Endothelial cell of umbilical vein (primary cell): ENCODE measurements around the gene C15orf62. TPM values are rescaled to one million over a fixed set of nuclear protein-coding genes. Genes with fewer than 3 reads are reported as not detected.

Experiments used
- Bru-seq: library from RNA; stranded (reverse); fragments of 400-500 nt; gene quantifications from one replicate; lab custom pipeline; 2021; lab: Mats Ljungman, UMichigan
- BruChase-seq, 2 experiments: library from RNA; stranded (reverse); fragments of 400-500 nt; gene quantifications; one replicate each; lab custom pipeline; 2021; lab: Mats Ljungman, UMichigan
- BruUV-seq: library from RNA; stranded (reverse); fragments of 400-500 nt; replicated peaks from 2 replicates; lab custom pipeline; 2021; lab: Mats Ljungman, UMichigan
- CTCF ChIA-PET: fragments of 300-600, 350-600 bp; sonication (Branson Sonifier 250); formaldehyde crosslinking; loops from one replicate; lab custom pipeline; 2021; ENCODE audit warnings: antibody characterized with exemption, inconsistent platforms; lab: Charles Lee
- POLR2A ChIA-PET: fragments of 300-600, 350-600 bp; sonication (Branson Sonifier 250); formaldehyde crosslinking; loops from one replicate; lab custom pipeline; 2021; ENCODE audit warnings: antibody characterized with exemption, inconsistent platforms; lab: Charles Lee
- DNase-seq: peaks from one replicate; pipeline ENCODE4 v3.0.0-alpha.2; 2011; ENCODE audit warnings: low read depth, low spot score
- FAIRE-seq: peaks from 2 replicates; lab custom pipeline; 2011; peaks lifted over from hg19 to GRCh38; lab: Jason Lieb, UNC
- H2AFZ ChIP-seq: 2 replicates; pipeline ENCODE4 v1.6.0; 2012; ENCODE audit warnings: low read depth, low read length, control low read depth, inconsistent platforms
- H3K27ac ChIP-seq: 2 replicates; pipeline ENCODE4 v1.5.1; 2011; ENCODE audit warnings: low read depth, mild to moderate bottlenecking, control low read depth, low read length, moderate library complexity; ENCODE audit not compliant: insufficient read depth
- H3K27me3 ChIP-seq, 2 experiments: 2 replicates each; pipeline versions ENCODE4 v1.6.0 to v1.6.1; 2011; ENCODE audit warnings: low read length in 2 of 2, mixed read lengths in 1 of 2; ENCODE audit not compliant: control insufficient read depth in 2 of 2, insufficient read depth in 2 of 2
- H3K36me3 ChIP-seq, 2 experiments: 2 replicates in 1 of 2; 3 replicates in 1 of 2; pipeline ENCODE4 v1.5.1; 2011; ENCODE audit warnings: low read length in 2 of 2, mild to moderate bottlenecking in 1 of 2, moderate library complexity in 1 of 2; ENCODE audit not compliant: control insufficient read depth in 2 of 2, insufficient read depth in 2 of 2; ENCODE audit errors: extremely low read depth in 1 of 2
- H3K4me1 ChIP-seq: 3 replicates; pipeline ENCODE4 v1.5.1; 2011; ENCODE audit warnings: mild to moderate bottlenecking, low read length; ENCODE audit not compliant: control insufficient read depth, insufficient read depth; ENCODE audit errors: extremely low read depth
- H3K4me2 ChIP-seq: 2 replicates; pipeline ENCODE4 v1.6.1; 2011; ENCODE audit warnings: low read length, control low read depth, mixed read lengths; ENCODE audit not compliant: insufficient read depth
- H3K4me3 ChIP-seq, 3 experiments: fragments of 200-600 bp in 1 of 3; sonication (generic), shearing (Covaris generic) in 1 of 3; replicated peaks in 1 of 3; 2 replicates each; pipeline ENCODE4 v1.5.1; 2011 to 2016; ENCODE audit warnings: control low read depth in 3 of 3, low read length in 3 of 3, mild to moderate bottlenecking in 2 of 3, inconsistent platforms in 1 of 3, low read depth in 1 of 3, moderate library complexity in 1 of 3; ENCODE audit not compliant: insufficient read depth in 1 of 3
- H3K79me2 ChIP-seq: 2 replicates; pipeline ENCODE4 v1.6.0; 2012; ENCODE audit warnings: low read length, inconsistent platforms; ENCODE audit not compliant: control insufficient read depth, insufficient read depth
- H3K9ac ChIP-seq: replicated peaks from 2 replicates; pipeline ENCODE3; 2011; ENCODE audit warnings: low read length, control low read depth; ENCODE audit not compliant: insufficient read depth; ENCODE audit errors: extremely low read depth
- H3K9me1 ChIP-seq: replicated peaks from 3 replicates; pipeline ENCODE4 v1.6.0; 2011; ENCODE audit warnings: mild to moderate bottlenecking, low read length; ENCODE audit not compliant: control insufficient read depth, insufficient read depth; ENCODE audit errors: extremely low read depth
- H3K9me3 ChIP-seq: replicated peaks from 2 replicates; pipeline ENCODE4 v1.5.1; 2012; ENCODE audit warnings: low read length, inconsistent platforms; ENCODE audit not compliant: control insufficient read depth, insufficient read depth
- H4K20me1 ChIP-seq: replicated peaks from 2 replicates; pipeline ENCODE3; 2011; ENCODE audit warnings: mild to moderate bottlenecking, low read length; ENCODE audit not compliant: control insufficient read depth, insufficient read depth; ENCODE audit errors: extremely low read depth
- FOS ChIP-seq: IDR thresholded peaks from 2 replicates; pipeline ENCODE4 v1.6.1; 2011; ENCODE audit warnings: mild to moderate bottlenecking, low read length, moderate library complexity, borderline replicate concordance; ENCODE audit not compliant: insufficient read depth
- JUN ChIP-seq: IDR thresholded peaks from 2 replicates; pipeline ENCODE4 v1.6.1; 2011; ENCODE audit warnings: borderline replicate concordance, low read depth; ENCODE audit not compliant: insufficient read length, insufficient read depth
- POLR2AphosphoS5 ChIP-seq: IDR thresholded peaks from 2 replicates; pipeline ENCODE4 v1.6.1; 2012; ENCODE audit warnings: low read depth, mild to moderate bottlenecking, control low read depth, low read length, moderate library complexity; ENCODE audit not compliant: insufficient read depth
- dilution Hi-C: fragments of 300-500 bp; cut with MboI; formaldehyde crosslinking; loops from one replicate; pipeline ENCODE4 v1.15.0; 2019; ENCODE audit warnings: low sequenced_read_pairs; ENCODE audit not compliant: extremely low pct_ligation_motif_present
- intact Hi-C: fragments of 100-400 bp; cut with micrococcal nuclease; formaldehyde crosslinking; loops from one replicate; pipeline ENCODE4 v1.10.0; 2022
- long read RNA-seq: library from polyadenylated mRNA; stranded (forward); transcript quantifications from one replicate; pipeline ENCODE4 v2.0.0, GENCODE V29; 2021
- polyA minus RNA-seq, 3 experiments: library from RNA; depleted of rRNA, polyadenylated mRNA; stranded (reverse); fragments of >200 nt; gene quantifications; 1 replicate in 1 of 3; 2 replicates in 2 of 3; pipeline ENCODE4 v1.2.3, GENCODE V29; 2011
- polyA plus RNA-seq, 4 experiments: library from polyadenylated mRNA; depleted of rRNA in 3 of 4; stranded (reverse) in 3 of 4; unstranded in 1 of 4; fragments of >200 nt; gene quantifications; 2 replicates each; pipeline versions ENCODE4 v1.2.1 to v1.2.3, GENCODE V29; 2011 to 2012; ENCODE audit warnings: missing spikeins in 1 of 4
- total RNA-seq: library from RNA; stranded (reverse); gene quantifications from 2 replicates; pipeline ENCODE4 v1.2.3, GENCODE V29; 2021
- TF ChIP-seq, protein P1 (sequence below): IDR thresholded peaks from 2 replicates; pipeline ENCODE4 v1.6.1; 2011; ENCODE audit not compliant: insufficient read depth, insufficient read length

Gene C15orf62, protein sequence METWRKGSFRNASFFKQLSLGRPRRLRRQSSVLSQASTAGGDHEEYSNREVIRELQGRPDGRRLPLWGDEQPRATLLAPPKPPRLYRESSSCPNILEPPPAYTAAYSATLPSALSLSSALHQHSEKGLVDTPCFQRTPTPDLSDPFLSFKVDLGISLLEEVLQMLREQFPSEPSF
- total RNA-seq (0.38 and 0.44 TPM in 2 replicates), polyA plus RNA-seq (0.12 and 0.16 TPM in 2 replicates), polyA minus RNA-seq (0.19 TPM in 1 of 2 replicates, not detected in the other), Bru-seq, nascent RNA (percentile 25 among the genes with signal in this experiment), BruChase-seq, experiment 1, labeled RNA remaining after a 6-hour chase (percentile 38 among the genes with signal in this experiment), BruChase-seq, experiment 2, labeled RNA remaining after a 2-hour chase (percentile 32 among the genes with signal in this experiment)
- polyA plus RNA-seq (2011; cell fraction: cytosol; rRNA removed), result 0.08 and 0.11 TPM in 2 replicates
- polyA plus RNA-seq (2011; cell fraction: nucleus; rRNA removed), result 0.12 and 0.15 TPM in 2 replicates
- polyA plus RNA-seq (2012), result 0.55 and 0.58 TPM in 2 replicates
- 1.2 TPM for polyA minus RNA-seq (2011; cell fraction: cytosol; rRNA and poly(A)+ RNA removed)
- polyA minus RNA-seq (2011; cell fraction: nucleus; rRNA and poly(A)+ RNA removed), result not detected in 2 replicates
- long read RNA-seq, result 0 reads

DNA sequence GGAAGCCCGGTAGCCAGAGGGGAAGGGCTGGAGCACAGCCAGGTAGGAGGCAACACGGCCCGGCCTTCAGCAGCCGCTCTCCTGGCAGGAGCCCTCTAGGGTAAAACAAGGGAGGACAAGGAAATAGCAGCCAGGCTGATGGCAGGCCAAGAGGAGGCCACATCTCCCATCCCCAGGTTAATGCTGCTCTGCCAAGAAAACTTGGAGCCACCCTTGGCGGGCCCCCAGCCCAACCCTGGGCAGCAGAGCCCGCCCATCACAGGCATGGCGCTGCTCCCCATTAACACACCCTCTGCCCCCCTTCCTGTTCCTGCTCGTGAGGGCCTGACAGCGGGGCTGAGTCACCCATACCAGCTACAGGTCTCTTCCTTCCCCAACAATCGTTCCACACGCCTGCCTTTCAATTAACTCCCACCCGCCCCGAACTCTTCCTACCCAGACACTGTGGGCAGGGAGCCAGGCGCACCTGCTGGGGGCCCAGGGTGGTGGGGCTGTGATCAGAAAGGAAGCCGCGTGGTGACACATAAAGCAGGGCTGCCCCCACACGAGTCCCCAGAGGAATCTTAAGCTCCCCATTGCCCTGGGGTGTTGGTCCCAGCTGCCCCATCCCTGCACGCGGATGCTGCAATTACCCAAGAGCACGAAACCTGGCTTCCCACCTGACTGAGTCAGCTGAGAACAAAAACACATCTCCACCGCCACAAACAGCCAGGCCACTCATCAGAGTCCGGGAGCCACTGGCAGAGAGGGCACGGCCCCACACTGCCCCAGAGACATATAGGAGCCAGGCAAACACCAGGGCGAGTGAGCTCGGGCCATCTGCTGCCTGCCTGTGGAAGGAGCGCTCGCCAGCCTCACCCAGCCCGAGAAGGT, at the start of gene C15orf62:
C15orf62 (plus strand) TSS at position 707 of the 873 bp plus-strand sequence. CDS start 516 bp downstream, outside the sequence.
- Histone ChIP-seq H3K4me3 (no peak within 1 kb of the TSS), H3K9me1 (no peaks in the 10 kb centered on the region), H3K36me3 (peaks cover 0 to 12% of the 10 kb centered on the region in 2 experiments), H3K27ac (peak within 1 kb of the TSS; percentile 46), H3K27me3 (no peaks in the 10 kb centered on the region), H3K4me2 (peak within 1 kb of the TSS; percentile 57), H2AFZ (peak within 1 kb of the TSS; percentile 57), H4K20me1 (no peaks in the 10 kb centered on the region), H3K9me3 (no peaks in the 10 kb centered on the region), H3K79me2 (no peaks in the 10 kb centered on the region), H3K4me1 (peaks cover 29% of the 10 kb centered on the region), H3K9ac (peak within 1 kb of the TSS; percentile 24)
- peak; percentile 94 for FAIRE-seq
- POLR2A ChIA-PET, result no interaction called here
- CTCF ChIA-PET, result interaction anchor here (0.9 to 2.7 kb wide), 10 partner anchors 11 to 125 kb away, joined by 3 to 22 read pairs (median 7); partner anchors contain the start of genes DNAJC17, VPS18 and ZFYVE19
- TF ChIP-seq JUN (peak; percentile 2), FOS (peak; percentile 66), POLR2AphosphoS5 (peak; percentile 23)
- TF ChIP-seq, protein P1, sequence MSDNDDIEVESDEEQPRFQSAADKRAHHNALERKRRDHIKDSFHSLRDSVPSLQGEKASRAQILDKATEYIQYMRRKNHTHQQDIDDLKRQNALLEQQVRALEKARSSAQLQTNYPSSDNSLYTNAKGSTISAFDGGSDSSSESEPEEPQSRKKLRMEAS, result no peak
- no TSS peak for BruUV-seq
- intact Hi-C loops (loop anchor here (1.0 to 2.0 kb wide), 3 partner anchors 14 to 24 kb away; partner anchors contain the start of gene RMDN3), dilution Hi-C loops (no loop called here)
- peak; percentile 65 for DNase-seq
